GM10266 (cell line): ENCODE data around the gene ZNF385D.
"Not testable (repeated sequence)": the region's sequence is repeated elsewhere in the genome, so short reads cannot be mapped to it uniquely, and the experiment has no call there.

Experiments
- DNase-seq: peaks from one replicate; pipeline ENCODE4 v3.0.0; 2012; ENCODE audit errors: extremely low spot score
- TF ChIP-seq, protein P1 (sequence below): IDR thresholded peaks from 2 replicates; pipeline ENCODE4 v1.5.1; 2012; ENCODE audit warnings: mild to moderate bottlenecking, low read depth; ENCODE audit not compliant: control insufficient read depth, insufficient read depth; ENCODE audit errors: missing control alignments

Gene ZNF385D

DNA sequence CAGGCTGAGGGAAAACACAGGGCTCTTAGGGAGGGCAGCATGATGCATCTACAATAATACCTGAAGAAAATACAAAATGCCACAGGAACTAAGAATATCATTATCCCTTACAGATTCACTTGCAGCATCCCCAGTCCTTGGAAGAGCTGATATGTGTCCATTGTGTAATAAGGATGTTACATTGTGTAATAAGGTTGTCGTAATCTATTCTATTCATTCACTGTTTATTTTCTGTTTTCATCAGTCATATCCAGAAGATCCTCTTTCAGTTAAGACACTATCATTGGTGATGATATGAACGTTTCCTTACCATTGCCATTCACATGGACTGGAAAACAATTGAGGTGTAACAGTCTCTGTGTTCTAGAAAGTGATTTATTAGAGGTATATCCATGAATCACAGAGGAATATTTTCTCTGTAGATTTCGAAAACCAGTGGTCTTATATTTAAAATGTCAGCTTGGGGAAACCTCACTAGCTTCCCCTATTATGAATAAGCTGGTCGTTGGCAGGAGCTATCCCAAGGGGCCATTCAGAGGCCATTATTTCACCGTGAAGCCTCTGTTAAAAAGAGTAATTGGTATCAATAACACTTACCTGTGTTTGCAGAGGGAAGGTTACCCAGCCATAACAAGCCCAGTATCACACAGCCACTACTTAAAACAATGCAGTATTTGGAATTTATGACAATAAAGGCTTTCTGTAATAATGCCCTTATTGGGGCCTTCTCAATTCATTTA, 241.1 kb downstream of the ZNF385D start:
- TF ChIP-seq, protein P1, sequence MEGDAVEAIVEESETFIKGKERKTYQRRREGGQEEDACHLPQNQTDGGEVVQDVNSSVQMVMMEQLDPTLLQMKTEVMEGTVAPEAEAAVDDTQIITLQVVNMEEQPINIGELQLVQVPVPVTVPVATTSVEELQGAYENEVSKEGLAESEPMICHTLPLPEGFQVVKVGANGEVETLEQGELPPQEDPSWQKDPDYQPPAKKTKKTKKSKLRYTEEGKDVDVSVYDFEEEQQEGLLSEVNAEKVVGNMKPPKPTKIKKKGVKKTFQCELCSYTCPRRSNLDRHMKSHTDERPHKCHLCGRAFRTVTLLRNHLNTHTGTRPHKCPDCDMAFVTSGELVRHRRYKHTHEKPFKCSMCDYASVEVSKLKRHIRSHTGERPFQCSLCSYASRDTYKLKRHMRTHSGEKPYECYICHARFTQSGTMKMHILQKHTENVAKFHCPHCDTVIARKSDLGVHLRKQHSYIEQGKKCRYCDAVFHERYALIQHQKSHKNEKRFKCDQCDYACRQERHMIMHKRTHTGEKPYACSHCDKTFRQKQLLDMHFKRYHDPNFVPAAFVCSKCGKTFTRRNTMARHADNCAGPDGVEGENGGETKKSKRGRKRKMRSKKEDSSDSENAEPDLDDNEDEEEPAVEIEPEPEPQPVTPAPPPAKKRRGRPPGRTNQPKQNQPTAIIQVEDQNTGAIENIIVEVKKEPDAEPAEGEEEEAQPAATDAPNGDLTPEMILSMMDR, result no peak
- no peak for DNase-seq

DNA sequence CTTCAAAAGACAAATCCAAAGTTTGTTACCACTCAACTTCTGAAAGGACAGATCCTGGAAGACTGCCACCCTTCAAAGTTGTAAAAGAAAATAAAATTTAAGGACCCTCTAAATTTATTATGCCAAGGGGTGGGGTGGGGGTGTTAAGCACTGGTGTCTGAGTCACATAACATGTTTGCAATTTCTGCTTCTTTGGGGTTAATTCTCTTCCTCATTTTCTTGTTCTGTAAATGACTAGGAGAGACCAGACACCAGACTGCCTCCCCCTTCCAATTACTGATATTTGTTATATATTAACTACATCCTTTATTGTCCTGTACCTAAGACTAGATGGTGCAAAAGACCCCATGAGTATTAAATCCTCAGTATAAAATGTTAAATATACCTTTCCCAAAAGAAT, 242.8 kb downstream of the ZNF385D start:
- TF ChIP-seq, protein P1, result no peak
- DNase-seq, result no peak

DNA sequence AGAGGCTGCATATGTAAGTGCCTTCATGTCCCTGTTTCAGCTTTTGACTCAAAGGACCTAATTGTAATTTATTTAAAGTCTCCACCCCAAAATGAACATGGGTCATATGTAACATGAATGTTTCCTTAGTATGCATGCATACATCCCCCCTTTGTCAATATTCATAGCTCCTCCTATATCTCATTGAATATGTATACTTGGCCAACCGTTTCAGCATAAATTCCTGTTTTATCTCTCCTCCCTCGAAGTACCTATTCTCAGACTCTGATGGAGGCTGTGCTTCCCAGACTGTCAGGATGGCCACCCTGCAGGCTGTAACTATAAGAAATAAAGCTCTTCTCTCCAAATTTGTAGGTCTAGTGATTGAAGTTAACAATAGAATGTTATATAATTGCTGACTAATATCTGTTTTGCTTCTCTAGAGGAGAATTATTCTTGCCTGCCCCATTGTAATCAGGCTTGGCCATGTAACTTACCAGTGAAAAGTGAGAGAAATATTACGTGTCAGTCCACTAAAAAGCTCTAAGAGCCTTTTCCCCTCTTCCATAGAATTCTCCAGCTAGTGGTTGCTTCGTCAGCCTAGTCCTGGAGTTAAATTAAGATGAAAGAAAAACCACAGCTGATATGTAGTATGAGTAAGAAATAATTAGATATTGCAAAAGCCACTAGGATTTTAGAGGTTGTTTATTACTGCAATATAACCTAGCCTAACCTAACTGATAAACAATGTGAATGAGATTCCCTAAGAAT, 245.1 kb downstream of the ZNF385D start:
- DNase-seq, result no peak
- TF ChIP-seq, protein P1, result no peak

DNA sequence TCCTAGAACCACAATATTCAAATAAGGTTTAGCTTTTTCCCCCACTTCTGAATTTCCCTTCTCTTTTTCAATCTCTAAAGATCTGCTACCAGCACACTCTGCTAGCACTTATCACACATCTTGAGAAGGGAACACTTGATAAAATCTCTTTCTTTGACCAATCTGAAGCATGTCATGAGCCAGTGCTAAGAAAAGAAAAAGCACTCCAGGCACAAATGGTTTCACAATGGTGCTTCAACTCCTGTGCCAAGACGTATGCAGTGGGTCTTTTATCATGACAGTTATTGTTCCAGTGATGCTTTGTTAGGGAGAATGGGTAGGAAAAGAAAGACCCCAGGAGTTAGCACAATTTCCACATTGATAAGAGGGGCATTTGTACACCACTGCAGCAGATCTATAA, 248.4 kb downstream of the ZNF385D start:
- DNase-seq, result no peak

DNA sequence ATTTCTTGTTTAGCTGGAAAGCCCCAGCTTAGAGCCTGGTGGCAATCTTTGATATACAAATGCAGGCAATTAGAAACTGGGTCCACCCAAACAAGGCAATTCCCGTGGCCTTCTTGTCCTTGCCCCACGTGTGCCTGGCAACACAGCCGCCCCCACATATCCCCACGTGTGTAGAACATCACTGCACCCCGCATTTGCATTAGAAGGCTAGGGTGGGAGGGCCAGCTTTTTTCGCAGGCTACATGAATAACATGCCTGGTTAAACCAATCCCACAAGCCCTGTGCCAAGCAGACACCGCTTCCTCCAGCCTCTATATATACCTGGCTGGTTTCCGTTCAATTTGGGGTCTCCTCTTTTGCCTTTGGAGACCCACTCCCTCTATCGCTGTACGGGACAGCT, 250.2 kb downstream of the ZNF385D start:
- TF ChIP-seq, protein P1, result no peak
- no peak for DNase-seq

More for the DNA sequence above, 248.4 kb downstream of the ZNF385D start:
- TF ChIP-seq, protein P1, result no peak

DNA sequence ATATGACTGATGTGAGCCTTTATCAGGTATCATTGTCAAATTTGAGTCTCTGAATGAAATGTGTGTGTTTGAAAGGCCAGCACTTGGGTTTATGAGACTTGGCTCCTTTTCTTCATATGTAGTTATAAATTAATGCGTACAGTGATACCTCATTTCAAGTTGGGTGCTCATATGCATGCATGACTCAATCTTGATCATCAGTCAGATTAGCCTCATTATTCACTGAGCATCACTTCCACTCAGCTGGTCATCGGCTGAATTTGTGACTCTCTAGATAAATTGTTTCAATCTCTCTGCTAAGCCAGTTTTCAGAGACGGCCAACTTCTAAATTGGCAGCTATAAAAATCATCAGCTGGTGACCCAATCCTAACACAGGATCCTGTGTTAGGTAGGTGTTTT, 260.3 kb downstream of the ZNF385D start:
- DNase-seq, result not testable (repeated sequence)

DNA sequence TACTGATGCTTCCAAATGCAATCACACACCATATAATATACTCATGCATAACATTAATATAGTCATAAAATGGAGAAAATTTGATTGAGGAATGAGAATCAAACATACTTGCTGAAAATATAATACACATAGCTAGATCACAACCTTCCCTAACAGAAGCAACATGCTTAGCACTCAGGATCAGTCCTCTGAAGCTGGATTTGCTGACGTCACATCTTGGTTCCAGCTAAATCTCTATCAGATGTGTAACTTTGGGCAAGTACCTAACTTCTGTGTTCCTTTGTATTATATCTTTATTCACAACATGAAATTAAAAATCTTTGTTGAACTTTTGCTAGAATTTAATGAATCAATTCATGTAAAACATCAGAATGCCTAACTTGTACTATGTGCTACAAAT, 263.5 kb downstream of the ZNF385D start:
- TF ChIP-seq, protein P1, result no peak
- DNase-seq, result no peak

DNA sequence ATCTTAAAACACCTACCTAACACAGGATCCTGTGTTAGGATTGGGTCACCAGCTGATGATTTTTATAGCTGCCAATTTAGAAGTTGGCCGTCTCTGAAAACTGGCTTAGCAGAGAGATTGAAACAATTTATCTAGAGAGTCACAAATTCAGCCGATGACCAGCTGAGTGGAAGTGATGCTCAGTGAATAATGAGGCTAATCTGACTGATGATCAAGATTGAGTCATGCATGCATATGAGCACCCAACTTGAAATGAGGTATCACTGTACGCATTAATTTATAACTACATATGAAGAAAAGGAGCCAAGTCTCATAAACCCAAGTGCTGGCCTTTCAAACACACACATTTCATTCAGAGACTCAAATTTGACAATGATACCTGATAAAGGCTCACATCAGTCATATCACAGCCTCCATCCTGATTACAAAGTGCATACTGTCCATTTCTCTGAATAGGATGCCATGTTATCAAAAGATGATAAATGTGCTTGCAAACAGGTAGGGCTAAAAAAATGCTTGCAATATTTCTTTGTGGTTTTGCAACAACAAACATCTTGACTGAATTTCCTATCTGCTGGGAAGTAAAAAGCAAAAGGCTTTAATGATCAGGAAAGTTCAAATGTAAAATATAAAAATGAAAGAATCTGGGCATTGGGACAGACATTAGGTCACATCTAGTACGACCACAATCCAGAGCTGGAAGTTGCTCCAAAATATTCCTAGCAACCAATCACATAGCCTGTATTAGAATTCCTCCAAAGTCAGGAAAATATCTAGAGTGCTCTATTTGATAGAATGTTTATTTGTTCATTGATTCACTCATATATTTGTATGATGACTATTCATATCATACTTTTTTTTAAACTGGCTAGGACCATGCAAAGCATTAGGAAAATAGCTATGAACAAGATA, 264.7 kb downstream of the ZNF385D start:
- DNase-seq, result not testable (repeated sequence)
